HCT116 (cell line): ENCODE results near the gene PTCD1. TPM values are rescaled to one million over a fixed set of nuclear protein-coding genes. Genes with fewer than 3 reads are reported as not detected.
A peak's percentile ranks its signal among the peaks of the same experiment; 100 is the strongest.

Experiments used
- ATAC-seq: fragments of 200-7000 bp; cut with Tn5 transposase; 2 replicates; pipeline ENCODE4 v1.9.1; 2020; ENCODE audit warnings: mild to moderate bottlenecking, moderate library complexity
- BruUV-seq: library from RNA; stranded (reverse); fragments of 400-500 nt; replicated peaks from 2 replicates; lab custom pipeline; 2021; lab: Mats Ljungman, UMichigan
- CTCF ChIA-PET: fragments of 300-600 bp; sonication (Branson Sonifier 250); formaldehyde crosslinking; loops from one replicate; lab custom pipeline; 2021; ENCODE audit warnings: antibody characterized with exemption; lab: Charles Lee
- POLR2A ChIA-PET: fragments of 300-600, 350-600 bp; sonication (Branson Sonifier 250); formaldehyde crosslinking; loops from one replicate; lab custom pipeline; 2021; ENCODE audit warnings: antibody characterized with exemption; lab: Charles Lee
- RAD21 ChIA-PET, 2 experiments: fragments of 300-600 bp; sonication (Branson Sonifier 250); formaldehyde crosslinking; loops; one replicate each; lab custom pipeline; 2023; ENCODE audit warnings: low total read pairs in 2 of 2; ENCODE audit not compliant: uncharacterized antibody in 2 of 2, unreplicated experiment in 2 of 2, low non-redundant PET in 1 of 2; lab: Charles Lee
- DNase-seq: peaks from one replicate; pipeline ENCODE4 v3.0.0-alpha.2; 2010; ENCODE audit warnings: low read depth, low spot score
- H2AFZ ChIP-seq: fragments of 200-600 bp; shearing (Covaris generic), sonication (generic); 2 replicates; pipeline ENCODE4 v1.6.1; 2017; ENCODE audit warnings: low read depth, mixed run types, mixed read lengths, antibody characterized with exemption, low read length; ENCODE audit not compliant: poor library complexity, severe bottlenecking
- H3K27ac ChIP-seq: 2 replicates; pipeline ENCODE4 v1.5.1; 2012; ENCODE audit warnings: low read depth, low read length
- H3K27me3 ChIP-seq: fragments of 200-600 bp; sonication (generic); 2 replicates; pipeline ENCODE4 v1.6.1; 2016; ENCODE audit warnings: mixed run types, low read length, mixed read lengths; ENCODE audit not compliant: insufficient read depth
- H3K36me3 ChIP-seq, 2 experiments: fragments of 200-500 bp in 1 of 2; fragments of 200-600 bp in 1 of 2; sonication (Bioruptor generic) in 1 of 2; sonication (generic) in 1 of 2; 2 replicates each; pipeline versions ENCODE4 v1.5.1 to v1.6.1; 2014 to 2016; ENCODE audit warnings: low read length in 2 of 2, inconsistent platforms in 1 of 2, mixed read lengths in 1 of 2, mixed run types in 1 of 2; ENCODE audit not compliant: insufficient read depth in 2 of 2, control insufficient read depth in 1 of 2
- H3K4me1 ChIP-seq, 2 experiments: fragments of 200-600 bp in 1 of 2; sonication (generic) in 1 of 2; 2 replicates each; pipeline versions ENCODE4 v1.5.1 to v1.6.1; 2012 to 2017; ENCODE audit warnings: low read length in 2 of 2, inconsistent platforms in 1 of 2, mild to moderate bottlenecking in 1 of 2, mixed read lengths in 1 of 2, mixed run types in 1 of 2, moderate library complexity in 1 of 2; ENCODE audit not compliant: insufficient read depth in 2 of 2, control insufficient read depth in 1 of 2
- H3K4me2 ChIP-seq: fragments of 200-600 bp; sonication (generic); 2 replicates; pipeline ENCODE4 v1.6.1; 2017; ENCODE audit warnings: mixed run types, low read length, mixed read lengths
- H3K4me3 ChIP-seq, 2 experiments: fragments of 200-600 bp in 1 of 2; sonication (generic) in 1 of 2; replicated peaks in 1 of 2; 2 replicates each; pipeline ENCODE4 v1.5.1; 2011 to 2016; ENCODE audit warnings: low read length in 2 of 2, control low read depth in 1 of 2, low read depth in 1 of 2, mild to moderate bottlenecking in 1 of 2, mixed read lengths in 1 of 2, mixed run types in 1 of 2
- H3K79me2 ChIP-seq: fragments of 200-600 bp; sonication (generic); 2 replicates; pipeline ENCODE4 v1.6.1; 2017; ENCODE audit warnings: mild to moderate bottlenecking, mixed run types, low read length, moderate library complexity, mixed read lengths; ENCODE audit not compliant: insufficient read depth
- H3K9ac ChIP-seq: fragments of 200-600 bp; sonication (generic); 2 replicates; pipeline ENCODE4 v1.6.1; 2016; ENCODE audit warnings: low read length, mixed read lengths
- H3K9me2 ChIP-seq: fragments of 200-600 bp; sonication (generic), shearing (Covaris generic); 2 replicates; pipeline ENCODE4 v1.6.1; 2017; ENCODE audit warnings: mixed run types, mild to moderate bottlenecking, moderate library complexity; ENCODE audit not compliant: insufficient read depth
- H3K9me3 ChIP-seq, 2 experiments: fragments of 200-500 bp in 1 of 2; fragments of 200-600 bp in 1 of 2; sonication (Bioruptor generic) in 1 of 2; sonication (generic) in 1 of 2; 2 replicates each; pipeline ENCODE4 v1.6.1; 2014 to 2017; ENCODE audit warnings: low read length in 2 of 2, mixed read lengths in 2 of 2, inconsistent platforms in 1 of 2, low read depth in 1 of 2, mild to moderate bottlenecking in 1 of 2, mixed run types in 1 of 2, moderate library complexity in 1 of 2; ENCODE audit not compliant: control insufficient read depth in 1 of 2, insufficient read depth in 1 of 2
- H4K20me1 ChIP-seq: fragments of 200-600 bp; sonication (generic), shearing (Covaris generic); 2 replicates; pipeline ENCODE4 v1.6.1; 2017; ENCODE audit warnings: mixed run types, mild to moderate bottlenecking, moderate library complexity; ENCODE audit not compliant: insufficient read depth
- CEBPB ChIP-seq: IDR thresholded peaks from 2 replicates; pipeline ENCODE4 v1.6.1; 2012; ENCODE audit warnings: low read depth
- EGR1 ChIP-seq: IDR thresholded peaks from 2 replicates; pipeline ENCODE4 v1.6.1; 2012; ENCODE audit warnings: low read depth
- ELF1 ChIP-seq: IDR thresholded peaks from 2 replicates; pipeline ENCODE4 v1.6.1; 2012; ENCODE audit warnings: low read depth, borderline replicate concordance
- EZH2phosphoT487 ChIP-seq: fragments of 200-600 bp; IDR thresholded peaks from 2 replicates; pipeline ENCODE4 v1.6.1; 2018; ENCODE audit warnings: antibody characterized with exemption, borderline replicate concordance
- JUND ChIP-seq: IDR thresholded peaks from 2 replicates; pipeline ENCODE4 v1.6.1; 2012
- POLR2A ChIP-seq: IDR thresholded peaks from 2 replicates; pipeline ENCODE4 v1.7.0; 2011; ENCODE audit warnings: borderline replicate concordance; ENCODE audit not compliant: insufficient read depth, insufficient read length; ENCODE audit errors: extremely low read depth
- POLR2AphosphoS5 ChIP-seq: IDR thresholded peaks from 2 replicates; pipeline ENCODE4 v1.6.1; 2011; ENCODE audit warnings: mild to moderate bottlenecking, low read depth, low read length, moderate library complexity
- RAD21 ChIP-seq: IDR thresholded peaks from 2 replicates; pipeline ENCODE4 v1.6.1; 2012; ENCODE audit warnings: low read depth, mild to moderate bottlenecking
- SP1 ChIP-seq: IDR thresholded peaks from 2 replicates; pipeline ENCODE4 v1.6.1; 2012; ENCODE audit warnings: low read depth
- SRF ChIP-seq: IDR thresholded peaks from 2 replicates; pipeline ENCODE4 v1.6.1; 2012; ENCODE audit warnings: low read depth
- TCF7L2 ChIP-seq: IDR thresholded peaks from 2 replicates; pipeline ENCODE4 v1.7.0; 2011; ENCODE audit warnings: borderline replicate concordance, inconsistent platforms; ENCODE audit not compliant: insufficient read depth, insufficient read length; ENCODE audit errors: extremely low read depth
- YY1 ChIP-seq: IDR thresholded peaks from 2 replicates; pipeline ENCODE4 v1.6.1; 2011; ENCODE audit warnings: low read length, low read depth, moderate library complexity, mild to moderate bottlenecking; ENCODE audit not compliant: insufficient replicate concordance; ENCODE audit errors: extremely low read depth
- ZBTB33 ChIP-seq: IDR thresholded peaks from 2 replicates; pipeline ENCODE4 v1.6.1; 2011; ENCODE audit warnings: mild to moderate bottlenecking, low read length, moderate library complexity; ENCODE audit not compliant: insufficient replicate concordance; ENCODE audit errors: extremely low read depth
- ZFX ChIP-seq: fragments of 450-650 bp; IDR thresholded peaks from 2 replicates; pipeline ENCODE4 v1.6.1; 2017
- ZNF274 ChIP-seq: fragments of 200-500 bp; sonication (Bioruptor generic); IDR thresholded peaks from 2 replicates; pipeline ENCODE4 v1.6.1; 2014; ENCODE audit warnings: mild to moderate bottlenecking, low read depth, low read length, inconsistent platforms
- intact Hi-C: fragments of 100-400 bp; cut with micrococcal nuclease; formaldehyde crosslinking; loops from 2 replicates; pipeline ENCODE4 v1.10.0; 2022
- total RNA-seq: library from RNA; stranded (reverse); gene quantifications from one replicate; pipeline ENCODE4 v1.2.1, GENCODE V29; 2021; ENCODE audit not compliant: unreplicated experiment
- TF ChIP-seq, protein P1 (sequence below): IDR thresholded peaks from 2 replicates; pipeline ENCODE4 v1.6.1; 2012
- TF ChIP-seq, protein P2 (sequence below): IDR thresholded peaks from 2 replicates; pipeline ENCODE4 v1.6.1; 2012
- TF ChIP-seq, protein P3 (sequence below), 3 experiments: fragments of 200-600 bp in 1 of 3; sonication (generic) in 1 of 3; IDR thresholded peaks in 2 of 3; conservative IDR thresholded peaks in 1 of 3; 2 replicates each; pipeline ENCODE4 v1.5.1; 2012 to 2017; ENCODE audit warnings: low read depth in 2 of 3, low read length in 2 of 3, antibody characterized with exemption in 1 of 3, borderline replicate concordance in 1 of 3, control low read depth in 1 of 3, mild to moderate bottlenecking in 1 of 3, mixed read lengths in 1 of 3, mixed run types in 1 of 3, moderate library complexity in 1 of 3; ENCODE audit not compliant: insufficient read depth in 1 of 3

PTCD1 gene
- total RNA-seq, 1 experiment from 2014 or later: 9.2 TPM

- intact Hi-C loops: no loop called here
- Histone ChIP-seq H3K36me3 (peaks cover 45 to 61% of the 10 kb centered on the region in 2 experiments), H3K9me2 (no peaks in the 10 kb centered on the region)
- TF ChIP-seq RAD21 (no peak), TCF7L2 (no peak), POLR2AphosphoS5 (no peak), YY1 (no peak), ELF1 (no peak), EZH2phosphoT487 (no peak), EGR1 (no peak), ZFX (no peak), JUND (no peak; the same call in 1 of the 2 replicates), ZBTB33 (no peak), SRF (no peak), CEBPB (no peak), SP1 (no peak), ZNF274 (no peak), POLR2A (no peak)
- TF ChIP-seq, protein P1, sequence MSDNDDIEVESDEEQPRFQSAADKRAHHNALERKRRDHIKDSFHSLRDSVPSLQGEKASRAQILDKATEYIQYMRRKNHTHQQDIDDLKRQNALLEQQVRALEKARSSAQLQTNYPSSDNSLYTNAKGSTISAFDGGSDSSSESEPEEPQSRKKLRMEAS: no peak
- TF ChIP-seq, protein P2, sequence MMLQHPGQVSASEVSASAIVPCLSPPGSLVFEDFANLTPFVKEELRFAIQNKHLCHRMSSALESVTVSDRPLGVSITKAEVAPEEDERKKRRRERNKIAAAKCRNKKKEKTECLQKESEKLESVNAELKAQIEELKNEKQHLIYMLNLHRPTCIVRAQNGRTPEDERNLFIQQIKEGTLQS: no peak
- TF ChIP-seq, protein P3, sequence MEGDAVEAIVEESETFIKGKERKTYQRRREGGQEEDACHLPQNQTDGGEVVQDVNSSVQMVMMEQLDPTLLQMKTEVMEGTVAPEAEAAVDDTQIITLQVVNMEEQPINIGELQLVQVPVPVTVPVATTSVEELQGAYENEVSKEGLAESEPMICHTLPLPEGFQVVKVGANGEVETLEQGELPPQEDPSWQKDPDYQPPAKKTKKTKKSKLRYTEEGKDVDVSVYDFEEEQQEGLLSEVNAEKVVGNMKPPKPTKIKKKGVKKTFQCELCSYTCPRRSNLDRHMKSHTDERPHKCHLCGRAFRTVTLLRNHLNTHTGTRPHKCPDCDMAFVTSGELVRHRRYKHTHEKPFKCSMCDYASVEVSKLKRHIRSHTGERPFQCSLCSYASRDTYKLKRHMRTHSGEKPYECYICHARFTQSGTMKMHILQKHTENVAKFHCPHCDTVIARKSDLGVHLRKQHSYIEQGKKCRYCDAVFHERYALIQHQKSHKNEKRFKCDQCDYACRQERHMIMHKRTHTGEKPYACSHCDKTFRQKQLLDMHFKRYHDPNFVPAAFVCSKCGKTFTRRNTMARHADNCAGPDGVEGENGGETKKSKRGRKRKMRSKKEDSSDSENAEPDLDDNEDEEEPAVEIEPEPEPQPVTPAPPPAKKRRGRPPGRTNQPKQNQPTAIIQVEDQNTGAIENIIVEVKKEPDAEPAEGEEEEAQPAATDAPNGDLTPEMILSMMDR (IDR thresholded peaks at IDR 0.05 in 2 of 3, conservative IDR thresholded peaks at IDR 0.05 in 1 of 3; ENCODE audit: borderline replicate concordance in 1 of 3, insufficient read depth in 1 of 3, low read depth in 2 of 3, low read length in 2 of 3): no peak
- TF ChIP-seq, all 23 proteins: peak for 0
- ATAC-seq (peak; percentile 15), DNase-seq (no peak)
- no peak overlapping the region for H3K4me2 ChIP-seq
- H2AFZ ChIP-seq: no peak overlapping the region
- no peaks in the 10 kb centered on the region for H4K20me1 ChIP-seq
- BruUV-seq: no TSS peak
- CTCF ChIA-PET: no interaction called here
- POLR2A ChIA-PET: interaction anchor here (2.3 kb wide), 1 partner anchor 10 kb away, joined by 6 read pairs; the partner anchor contains the start of genes BUD31 and PDAP1
- peaks cover 34% of the 10 kb centered on the region for H3K79me2 ChIP-seq
- RAD21 ChIA-PET: no interaction called here
- no peaks in the 10 kb centered on the region for H3K9me3 ChIP-seq
- H3K9ac ChIP-seq: no peak overlapping the region
- no peak overlapping the region for H3K27ac ChIP-seq
- H3K4me3 ChIP-seq: no peak overlapping the region
- no peaks in the 10 kb centered on the region for H3K4me1 ChIP-seq
- no peaks in the 10 kb centered on the region for H3K27me3 ChIP-seq
Measured at GRCh38 chr7:99398891-99399445, 39.6 kb downstream of the PTCD1 start.
